Measurements from ENCODE around the gene ACRBP. TPM values are rescaled to one million over a fixed set of nuclear protein-coding genes. Genes with fewer than 3 reads are reported as not detected.

Gene ACRBP
- polyA plus RNA-seq: 1.6 and 4.7 TPM in 2 replicates
- polyA minus RNA-seq: 1.7 and 2.0 TPM in 2 replicates

DNA sequence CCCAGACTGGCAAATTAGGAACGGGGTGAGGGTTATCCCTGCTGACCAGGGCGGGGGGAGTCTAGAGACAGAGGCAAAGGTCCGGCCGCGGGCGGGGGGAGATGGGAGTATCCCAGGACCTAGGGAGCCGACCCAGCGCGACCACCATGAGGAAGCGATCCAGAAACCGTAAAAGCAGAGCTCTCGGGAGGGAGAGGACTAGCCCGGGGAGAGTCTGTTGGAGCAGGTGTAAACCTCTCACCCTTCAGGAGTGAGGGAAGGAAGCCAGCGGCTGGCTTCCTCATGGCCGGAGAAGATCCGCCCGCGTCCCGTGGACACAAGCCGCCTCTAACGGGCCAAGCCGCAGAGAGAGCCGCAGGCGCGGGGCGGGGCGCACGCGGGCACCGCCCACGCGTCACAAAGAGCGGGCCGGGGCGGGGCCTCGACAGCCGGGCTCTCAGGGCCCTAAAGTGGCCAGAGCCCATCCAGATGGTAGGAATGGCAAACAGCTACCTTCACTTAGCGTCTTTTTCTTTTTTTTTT, at the start of gene ACRBP:
Gene ACRBP (minus strand): TSS at position 350 of the 522 bp plus-strand sequence. CDS start 66 bp downstream, at position 284.
- Histone ChIP-seq H3K4me2 (ENCODE audit: low read length) (no peak within 1 kb of the TSS), H2AFZ (ENCODE audit: low read depth, low read length) (no peak within 1 kb of the TSS)

DNA sequence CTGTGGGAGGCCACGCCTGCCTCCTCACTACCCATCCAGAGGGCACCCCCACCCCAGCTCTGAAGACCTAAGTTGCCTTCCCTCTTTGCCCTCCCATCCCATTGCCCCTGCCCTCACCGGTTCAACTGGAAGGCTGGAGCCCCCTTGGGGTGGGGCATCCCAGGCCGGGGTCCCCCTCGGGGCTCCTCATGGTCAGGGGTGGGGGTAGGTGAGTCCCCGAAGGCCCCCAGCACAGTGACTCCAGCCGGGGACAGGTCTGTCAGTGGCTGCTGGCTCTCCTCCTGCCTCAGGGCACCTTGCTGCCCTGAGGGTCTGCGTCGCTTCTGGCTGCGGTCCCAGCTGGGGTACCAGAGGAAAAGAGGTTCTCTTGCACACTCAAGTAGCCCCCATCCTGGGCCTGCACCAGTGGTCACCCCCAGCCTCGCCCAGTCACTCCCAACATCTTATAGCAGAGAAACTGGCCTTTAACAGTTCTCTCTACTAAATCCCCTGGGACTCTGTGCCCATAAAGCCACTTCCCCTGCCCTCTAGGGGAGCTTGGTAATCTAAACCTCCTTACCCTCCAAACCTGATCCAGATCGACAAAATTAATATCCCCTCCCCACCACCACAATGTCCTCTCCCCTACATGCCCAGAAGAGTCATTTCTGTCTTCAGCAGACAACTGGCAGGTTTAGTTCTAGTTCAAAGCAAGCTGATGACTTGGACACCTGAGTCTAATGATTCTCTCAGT, 48.2 kb upstream of the ACRBP start:
- no peaks in the 10 kb centered on the region for H3K9me2 ChIP-seq (ENCODE audit: insufficient read depth, low read length)
- H3K36me3 ChIP-seq (ENCODE audit: insufficient read depth, low read length): no peaks in the 10 kb centered on the region
- H3K9me3 ChIP-seq (ENCODE audit: low read length): no peaks in the 10 kb centered on the region
- no peaks in the 10 kb centered on the region for H3K79me2 ChIP-seq (replicated peaks; ENCODE audit: insufficient read depth, low read length)
- H3K9ac ChIP-seq (ENCODE audit: low read length): no peak overlapping the region
- H3F3A ChIP-seq (ENCODE audit: insufficient read depth, low read length, poor library complexity, severe bottlenecking): no peaks in the 10 kb centered on the region
- no peaks in the 10 kb centered on the region for H3K27me3 ChIP-seq (ENCODE audit: insufficient read depth, low read depth, low read length)
- TF ChIP-seq, protein P1, sequence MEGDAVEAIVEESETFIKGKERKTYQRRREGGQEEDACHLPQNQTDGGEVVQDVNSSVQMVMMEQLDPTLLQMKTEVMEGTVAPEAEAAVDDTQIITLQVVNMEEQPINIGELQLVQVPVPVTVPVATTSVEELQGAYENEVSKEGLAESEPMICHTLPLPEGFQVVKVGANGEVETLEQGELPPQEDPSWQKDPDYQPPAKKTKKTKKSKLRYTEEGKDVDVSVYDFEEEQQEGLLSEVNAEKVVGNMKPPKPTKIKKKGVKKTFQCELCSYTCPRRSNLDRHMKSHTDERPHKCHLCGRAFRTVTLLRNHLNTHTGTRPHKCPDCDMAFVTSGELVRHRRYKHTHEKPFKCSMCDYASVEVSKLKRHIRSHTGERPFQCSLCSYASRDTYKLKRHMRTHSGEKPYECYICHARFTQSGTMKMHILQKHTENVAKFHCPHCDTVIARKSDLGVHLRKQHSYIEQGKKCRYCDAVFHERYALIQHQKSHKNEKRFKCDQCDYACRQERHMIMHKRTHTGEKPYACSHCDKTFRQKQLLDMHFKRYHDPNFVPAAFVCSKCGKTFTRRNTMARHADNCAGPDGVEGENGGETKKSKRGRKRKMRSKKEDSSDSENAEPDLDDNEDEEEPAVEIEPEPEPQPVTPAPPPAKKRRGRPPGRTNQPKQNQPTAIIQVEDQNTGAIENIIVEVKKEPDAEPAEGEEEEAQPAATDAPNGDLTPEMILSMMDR (IDR thresholded peaks at IDR 0.05; ENCODE audit: poor library complexity, severe bottlenecking): no peak
- TF ChIP-seq POLR2AphosphoS5 (IDR thresholded peaks at IDR 0.05) (no peak), EP300 (conservative IDR thresholded peaks at IDR 0.05; ENCODE audit: poor library complexity, severe bottlenecking) (no peak), SMC3 (conservative IDR thresholded peaks at IDR 0.05; ENCODE audit: poor library complexity) (no peak), MXI1 (conservative IDR thresholded peaks at IDR 0.05; ENCODE audit: poor library complexity, severe bottlenecking) (no peak)
- no peak overlapping the region for H2AFZ ChIP-seq (ENCODE audit: low read depth, low read length)
- no peaks in the 10 kb centered on the region for H4K20me1 ChIP-seq (ENCODE audit: insufficient read depth)
- no peak overlapping the region for H3K27ac ChIP-seq (ENCODE audit: low read length)
- H3K4me3 ChIP-seq (ENCODE audit: low read length): no peak overlapping the region
- H3K4me2 ChIP-seq (ENCODE audit: low read length): no peak overlapping the region

More for the DNA sequence above, at the start of gene ACRBP:
- no peak within 1 kb of the TSS for H3K27ac ChIP-seq (ENCODE audit: low read length)
- H3K9me3 ChIP-seq (ENCODE audit: low read length): no peaks in the 10 kb centered on the region
- TF ChIP-seq, protein P1 (IDR thresholded peaks at IDR 0.05; ENCODE audit: poor library complexity, severe bottlenecking): no peak
- TF ChIP-seq SMC3 (conservative IDR thresholded peaks at IDR 0.05; ENCODE audit: poor library complexity) (no peak), POLR2AphosphoS5 (IDR thresholded peaks at IDR 0.05) (no peak), EP300 (conservative IDR thresholded peaks at IDR 0.05; ENCODE audit: poor library complexity, severe bottlenecking) (no peak), EZH2 (IDR thresholded peaks at IDR 0.05; ENCODE audit: borderline replicate concordance, insufficient read depth, low read length, poor library complexity, severe bottlenecking) (no peak), RAD21 (conservative IDR thresholded peaks at IDR 0.05) (no peak), MXI1 (conservative IDR thresholded peaks at IDR 0.05; ENCODE audit: poor library complexity, severe bottlenecking) (no peak), TAF1 (IDR thresholded peaks at IDR 0.05; ENCODE audit: low read depth) (no peak)
- TF ChIP-seq, protein P2, sequence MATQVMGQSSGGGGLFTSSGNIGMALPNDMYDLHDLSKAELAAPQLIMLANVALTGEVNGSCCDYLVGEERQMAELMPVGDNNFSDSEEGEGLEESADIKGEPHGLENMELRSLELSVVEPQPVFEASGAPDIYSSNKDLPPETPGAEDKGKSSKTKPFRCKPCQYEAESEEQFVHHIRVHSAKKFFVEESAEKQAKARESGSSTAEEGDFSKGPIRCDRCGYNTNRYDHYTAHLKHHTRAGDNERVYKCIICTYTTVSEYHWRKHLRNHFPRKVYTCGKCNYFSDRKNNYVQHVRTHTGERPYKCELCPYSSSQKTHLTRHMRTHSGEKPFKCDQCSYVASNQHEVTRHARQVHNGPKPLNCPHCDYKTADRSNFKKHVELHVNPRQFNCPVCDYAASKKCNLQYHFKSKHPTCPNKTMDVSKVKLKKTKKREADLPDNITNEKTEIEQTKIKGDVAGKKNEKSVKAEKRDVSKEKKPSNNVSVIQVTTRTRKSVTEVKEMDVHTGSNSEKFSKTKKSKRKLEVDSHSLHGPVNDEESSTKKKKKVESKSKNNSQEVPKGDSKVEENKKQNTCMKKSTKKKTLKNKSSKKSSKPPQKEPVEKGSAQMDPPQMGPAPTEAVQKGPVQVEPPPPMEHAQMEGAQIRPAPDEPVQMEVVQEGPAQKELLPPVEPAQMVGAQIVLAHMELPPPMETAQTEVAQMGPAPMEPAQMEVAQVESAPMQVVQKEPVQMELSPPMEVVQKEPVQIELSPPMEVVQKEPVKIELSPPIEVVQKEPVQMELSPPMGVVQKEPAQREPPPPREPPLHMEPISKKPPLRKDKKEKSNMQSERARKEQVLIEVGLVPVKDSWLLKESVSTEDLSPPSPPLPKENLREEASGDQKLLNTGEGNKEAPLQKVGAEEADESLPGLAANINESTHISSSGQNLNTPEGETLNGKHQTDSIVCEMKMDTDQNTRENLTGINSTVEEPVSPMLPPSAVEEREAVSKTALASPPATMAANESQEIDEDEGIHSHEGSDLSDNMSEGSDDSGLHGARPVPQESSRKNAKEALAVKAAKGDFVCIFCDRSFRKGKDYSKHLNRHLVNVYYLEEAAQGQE (IDR thresholded peaks at IDR 0.05; ENCODE audit: borderline replicate concordance): no peak
- H3K36me3 ChIP-seq (ENCODE audit: insufficient read depth, low read length): peaks cover 10% of the 10 kb centered on the region
- no peak within 1 kb of the TSS for H3K4me3 ChIP-seq (ENCODE audit: low read length)
- no peaks in the 10 kb centered on the region for H3K27me3 ChIP-seq (ENCODE audit: insufficient read depth, low read depth, low read length)
- H4K20me1 ChIP-seq (ENCODE audit: insufficient read depth): no peaks in the 10 kb centered on the region
- no peak within 1 kb of the TSS for H3K9ac ChIP-seq (ENCODE audit: low read length)
- no peaks in the 10 kb centered on the region for H3K79me2 ChIP-seq (replicated peaks; ENCODE audit: insufficient read depth, low read length)
- no peaks in the 10 kb centered on the region for H3F3A ChIP-seq (ENCODE audit: insufficient read depth, low read length, poor library complexity, severe bottlenecking)
- H3K9me2 ChIP-seq (ENCODE audit: insufficient read depth, low read length): no peaks in the 10 kb centered on the region

Measured in neural cell (in vitro differentiated cells).